WERI-Rb-1 (cell line): ENCODE results near the gene INTS7.

Source experiments
- DNase-seq: peaks from one replicate; pipeline ENCODE4 v3.0.0-alpha.2; 2020
- H3K27ac ChIP-seq: fragments of 250-450 bp; sonication (Bioruptor Pico); 2 replicates; pipeline ENCODE4 v1.5.1; 2020; ENCODE audit warnings: mild to moderate bottlenecking, moderate library complexity
- H3K27me3 ChIP-seq: fragments of 250-450 bp; sonication (Bioruptor Pico); 2 replicates; pipeline ENCODE4 v1.5.1; 2021; ENCODE audit warnings: mild to moderate bottlenecking, low read depth, moderate library complexity; ENCODE audit not compliant: insufficient read depth, severe bottlenecking
- H3K36me3 ChIP-seq: fragments of 250-450 bp; sonication (Bioruptor Pico); 2 replicates; pipeline ENCODE4 v1.5.1; 2020; ENCODE audit warnings: mild to moderate bottlenecking, moderate library complexity
- H3K4me3 ChIP-seq: 2 replicates; pipeline ENCODE4 v1.5.1; 2011; ENCODE audit warnings: low read depth, mild to moderate bottlenecking, control low read depth, low read length
- H3K9me3 ChIP-seq: fragments of 250-450 bp; sonication (Bioruptor Pico); 2 replicates; pipeline ENCODE4 v1.5.1; 2021; ENCODE audit warnings: mild to moderate bottlenecking, moderate library complexity; ENCODE audit not compliant: severe bottlenecking
- TF ChIP-seq, protein P1 (sequence below): IDR thresholded peaks from 2 replicates; pipeline ENCODE4 v1.5.1; 2011; ENCODE audit warnings: low read depth, mild to moderate bottlenecking, control low read depth, inconsistent platforms, low read length

Gene INTS7, protein sequence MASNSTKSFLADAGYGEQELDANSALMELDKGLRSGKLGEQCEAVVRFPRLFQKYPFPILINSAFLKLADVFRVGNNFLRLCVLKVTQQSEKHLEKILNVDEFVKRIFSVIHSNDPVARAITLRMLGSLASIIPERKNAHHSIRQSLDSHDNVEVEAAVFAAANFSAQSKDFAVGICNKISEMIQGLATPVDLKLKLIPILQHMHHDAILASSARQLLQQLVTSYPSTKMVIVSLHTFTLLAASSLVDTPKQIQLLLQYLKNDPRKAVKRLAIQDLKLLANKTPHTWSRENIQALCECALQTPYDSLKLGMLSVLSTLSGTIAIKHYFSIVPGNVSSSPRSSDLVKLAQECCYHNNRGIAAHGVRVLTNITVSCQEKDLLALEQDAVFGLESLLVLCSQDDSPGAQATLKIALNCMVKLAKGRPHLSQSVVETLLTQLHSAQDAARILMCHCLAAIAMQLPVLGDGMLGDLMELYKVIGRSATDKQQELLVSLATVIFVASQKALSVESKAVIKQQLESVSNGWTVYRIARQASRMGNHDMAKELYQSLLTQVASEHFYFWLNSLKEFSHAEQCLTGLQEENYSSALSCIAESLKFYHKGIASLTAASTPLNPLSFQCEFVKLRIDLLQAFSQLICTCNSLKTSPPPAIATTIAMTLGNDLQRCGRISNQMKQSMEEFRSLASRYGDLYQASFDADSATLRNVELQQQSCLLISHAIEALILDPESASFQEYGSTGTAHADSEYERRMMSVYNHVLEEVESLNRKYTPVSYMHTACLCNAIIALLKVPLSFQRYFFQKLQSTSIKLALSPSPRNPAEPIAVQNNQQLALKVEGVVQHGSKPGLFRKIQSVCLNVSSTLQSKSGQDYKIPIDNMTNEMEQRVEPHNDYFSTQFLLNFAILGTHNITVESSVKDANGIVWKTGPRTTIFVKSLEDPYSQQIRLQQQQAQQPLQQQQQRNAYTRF

DNA sequence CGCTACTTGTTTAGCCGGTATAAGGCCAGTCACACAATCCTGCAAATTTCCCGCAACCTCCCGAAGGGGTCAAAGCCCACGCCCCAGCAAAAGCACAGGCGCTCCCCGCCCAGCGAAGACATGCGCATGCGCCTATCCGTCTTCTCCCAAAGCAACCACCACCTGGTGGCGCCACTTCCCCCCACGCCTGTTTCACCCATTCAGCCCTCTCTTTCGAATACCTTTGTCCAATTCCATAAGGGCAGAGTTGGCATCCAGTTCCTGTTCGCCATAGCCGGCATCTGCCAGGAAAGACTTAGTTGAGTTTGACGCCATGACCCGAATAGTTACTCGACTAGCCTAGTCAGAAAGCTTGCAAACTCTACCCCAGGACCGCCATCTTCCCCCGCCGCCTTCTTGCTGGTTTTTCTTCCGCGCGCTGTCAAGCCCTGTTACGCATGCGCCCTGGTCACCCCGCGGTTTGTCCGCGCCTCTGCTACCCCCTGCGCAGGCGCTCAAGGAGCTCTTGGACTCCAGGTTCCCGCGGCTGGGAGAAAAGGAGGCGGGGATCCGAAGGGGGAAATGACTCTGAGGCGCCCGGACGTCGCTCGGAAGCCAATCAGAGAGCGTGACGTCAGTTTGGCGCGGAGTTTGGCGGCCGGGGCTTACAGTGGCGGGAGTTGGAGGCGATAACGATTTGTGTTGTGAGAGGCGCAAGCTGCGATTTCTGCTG lies at the start of gene INTS7, which contains the start of gene DTL:
Gene INTS7 (minus strand): TSS at position 435 of the 712 bp plus-strand sequence. CDS start 120 bp downstream, at position 315.
Gene DTL (plus strand): TSS at position 626 of the 712 bp plus-strand sequence. CDS start 143 bp downstream, outside the sequence.
- H3K27me3 ChIP-seq, result no peaks in the 10 kb centered on the region
- TF ChIP-seq, protein P1, sequence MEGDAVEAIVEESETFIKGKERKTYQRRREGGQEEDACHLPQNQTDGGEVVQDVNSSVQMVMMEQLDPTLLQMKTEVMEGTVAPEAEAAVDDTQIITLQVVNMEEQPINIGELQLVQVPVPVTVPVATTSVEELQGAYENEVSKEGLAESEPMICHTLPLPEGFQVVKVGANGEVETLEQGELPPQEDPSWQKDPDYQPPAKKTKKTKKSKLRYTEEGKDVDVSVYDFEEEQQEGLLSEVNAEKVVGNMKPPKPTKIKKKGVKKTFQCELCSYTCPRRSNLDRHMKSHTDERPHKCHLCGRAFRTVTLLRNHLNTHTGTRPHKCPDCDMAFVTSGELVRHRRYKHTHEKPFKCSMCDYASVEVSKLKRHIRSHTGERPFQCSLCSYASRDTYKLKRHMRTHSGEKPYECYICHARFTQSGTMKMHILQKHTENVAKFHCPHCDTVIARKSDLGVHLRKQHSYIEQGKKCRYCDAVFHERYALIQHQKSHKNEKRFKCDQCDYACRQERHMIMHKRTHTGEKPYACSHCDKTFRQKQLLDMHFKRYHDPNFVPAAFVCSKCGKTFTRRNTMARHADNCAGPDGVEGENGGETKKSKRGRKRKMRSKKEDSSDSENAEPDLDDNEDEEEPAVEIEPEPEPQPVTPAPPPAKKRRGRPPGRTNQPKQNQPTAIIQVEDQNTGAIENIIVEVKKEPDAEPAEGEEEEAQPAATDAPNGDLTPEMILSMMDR, result peak; percentile 95
- no peaks in the 10 kb centered on the region for H3K9me3 ChIP-seq
- H3K36me3 ChIP-seq, result peaks cover 59% of the 10 kb centered on the region
- peak; percentile 100 for DNase-seq
- peak within 1 kb of the TSS; percentile 96 for H3K27ac ChIP-seq
- H3K4me3 ChIP-seq, result peak within 1 kb of the TSS; percentile 93

DNA sequence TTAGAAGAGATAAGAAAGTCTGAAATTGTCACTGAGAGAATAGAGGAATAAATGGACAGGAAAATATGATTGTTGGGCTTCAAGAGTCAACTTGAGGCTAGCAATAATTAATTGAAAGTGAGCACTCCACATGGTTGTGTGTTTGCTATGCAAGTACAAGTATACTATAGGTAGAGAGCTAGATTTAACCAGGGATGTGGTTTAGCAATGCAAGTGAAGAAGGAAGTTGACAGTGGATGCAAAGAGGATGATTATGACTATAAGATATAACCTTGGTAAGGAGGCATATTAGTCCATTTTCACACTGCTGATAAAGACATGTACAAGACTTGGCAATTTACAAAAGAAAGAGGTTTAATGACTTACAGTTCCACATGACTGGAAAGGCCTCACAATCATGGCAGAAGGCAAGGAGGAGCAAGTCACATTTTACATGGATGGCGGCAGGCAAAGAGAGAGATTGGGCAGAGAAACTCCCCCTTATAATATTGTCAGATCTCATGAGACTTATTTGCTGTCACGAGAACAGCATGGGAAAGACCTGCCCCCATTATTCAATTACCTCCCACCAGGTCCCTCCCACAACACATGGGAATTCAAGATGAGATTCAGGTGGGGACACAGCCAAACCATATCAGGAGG lies 47.5 kb upstream of the INTS7 start:
- Histone ChIP-seq H3K36me3 (peaks cover 96% of the 10 kb centered on the region), H3K9me3 (no peaks in the 10 kb centered on the region), H3K27ac (no peak overlapping the region), H3K4me3 (no peak overlapping the region), H3K27me3 (no peaks in the 10 kb centered on the region)
- TF ChIP-seq, protein P1, result no peak
- DNase-seq, result no peak

DNA sequence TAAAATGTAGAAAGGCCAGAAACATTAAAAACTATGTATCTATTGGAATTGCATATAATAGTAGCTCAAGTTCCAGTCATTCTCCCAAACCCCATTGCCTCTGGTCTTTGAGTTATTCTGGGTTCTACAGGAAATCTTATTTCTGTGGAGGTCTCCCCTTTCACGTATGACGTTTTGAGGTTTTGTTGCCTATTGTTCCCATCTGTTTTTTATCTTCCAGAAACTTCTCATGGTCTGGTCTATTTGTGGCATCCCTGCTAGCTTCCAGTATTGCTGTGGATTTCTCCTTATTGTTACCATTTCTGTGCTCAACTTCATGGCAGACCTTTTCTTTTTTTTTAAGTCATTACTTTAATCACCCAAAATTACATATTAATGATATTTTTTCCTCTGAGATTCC lies 43.5 kb upstream of the INTS7 start:
- Histone ChIP-seq H3K36me3 (peaks cover 93% of the 10 kb centered on the region), H3K27me3 (no peaks in the 10 kb centered on the region), H3K27ac (no peak overlapping the region), H3K9me3 (no peaks in the 10 kb centered on the region), H3K4me3 (no peak overlapping the region)
- TF ChIP-seq, protein P1, result no peak
- no peak for DNase-seq

DNA sequence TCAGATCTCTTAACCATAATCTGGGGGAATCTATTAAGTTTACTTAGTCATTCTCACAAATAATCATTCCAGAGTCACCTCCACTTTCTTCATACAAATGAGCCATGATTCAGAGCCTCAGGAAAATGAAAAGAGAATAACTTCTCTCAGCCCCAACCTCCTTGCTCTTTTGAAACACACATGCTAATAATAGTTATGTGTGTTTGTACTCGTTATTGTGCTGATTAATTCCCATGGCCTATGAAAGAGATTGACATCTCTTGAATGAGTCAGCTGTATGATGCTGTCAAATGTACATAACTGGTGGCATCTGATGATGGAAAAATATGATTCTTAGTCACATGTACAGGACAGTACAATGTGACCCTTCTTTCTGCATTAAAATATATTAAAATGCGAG lies 41.7 kb upstream of the INTS7 start:
- no peak for DNase-seq
- H3K36me3 ChIP-seq, result peaks cover 90% of the 10 kb centered on the region
- TF ChIP-seq, protein P1, result no peak

DNA sequence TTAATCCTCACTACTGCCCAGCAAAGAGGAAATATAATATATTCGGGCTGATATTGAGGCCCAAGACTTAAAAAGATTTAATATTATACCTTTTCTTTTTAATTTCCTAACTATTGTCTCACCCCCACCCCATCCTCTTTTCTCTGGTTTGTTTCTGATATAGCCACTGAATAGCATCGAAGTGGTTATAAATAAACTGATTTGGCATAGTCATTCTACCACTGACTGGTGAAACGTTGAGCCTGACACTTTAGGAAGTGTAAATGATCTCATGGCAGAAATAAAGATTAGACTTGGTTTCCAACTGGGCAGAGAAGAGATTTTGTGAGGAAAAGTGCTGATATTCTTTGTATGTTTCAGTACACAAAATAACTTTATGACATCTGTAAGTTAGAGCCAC lies 39.5 kb upstream of the INTS7 start:
- TF ChIP-seq, protein P1, result no peak
- H3K27me3 ChIP-seq, result no peaks in the 10 kb centered on the region
- H3K27ac ChIP-seq, result no peak overlapping the region
- DNase-seq, result no peak
- no peak overlapping the region for H3K4me3 ChIP-seq
- no peaks in the 10 kb centered on the region for H3K9me3 ChIP-seq
- H3K36me3 ChIP-seq, result peaks cover 90% of the 10 kb centered on the region

More for the DNA sequence above, 41.7 kb upstream of the INTS7 start:
- H3K4me3 ChIP-seq, result no peak overlapping the region
- H3K9me3 ChIP-seq, result no peaks in the 10 kb centered on the region
- no peaks in the 10 kb centered on the region for H3K27me3 ChIP-seq
- H3K27ac ChIP-seq, result no peak overlapping the region
